Endothelial cell of umbilical vein (primary cell): ENCODE results near the gene GDF2.

Source experiments
- CTCF ChIP-seq, 2 donors: IDR thresholded peaks; 1 replicate in 1 of 2; 2 replicates in 1 of 2; pipeline ENCODE4 v1.5.1; 2011; ENCODE audit warnings: low read length in 2 of 2, mild to moderate bottlenecking in 2 of 2, moderate library complexity in 2 of 2, control low read depth in 1 of 2, inconsistent platforms in 1 of 2, low read depth in 1 of 2; ENCODE audit not compliant: insufficient read depth in 1 of 2; ENCODE audit errors: extremely low read depth in 1 of 2
- EZH2 ChIP-seq: IDR thresholded peaks from 2 replicates; pipeline ENCODE4 v1.6.1; 2012; ENCODE audit warnings: borderline replicate concordance, low read depth, mild to moderate bottlenecking, moderate library complexity, low read length, inconsistent platforms; ENCODE audit not compliant: severe bottlenecking
- MAX ChIP-seq: IDR thresholded peaks from 2 replicates; pipeline ENCODE4 v1.6.1; 2011; ENCODE audit not compliant: insufficient read depth, insufficient read length
- MYC ChIP-seq: IDR thresholded peaks from one replicate; pipeline ENCODE4 v1.6.1; 2011; ENCODE audit warnings: mild to moderate bottlenecking, low read depth, low read length
- POLR2A ChIP-seq: IDR thresholded peaks from 2 replicates; pipeline ENCODE4 v1.6.1; 2012; ENCODE audit warnings: low read depth, mild to moderate bottlenecking, control low read depth, low read length
- POLR2AphosphoS5 ChIP-seq: IDR thresholded peaks from 2 replicates; pipeline ENCODE4 v1.6.1; 2012; ENCODE audit warnings: low read depth, mild to moderate bottlenecking, control low read depth, low read length, moderate library complexity; ENCODE audit not compliant: insufficient read depth

GRCh38 chr10:47346581-47347302 lies 24.5 kb downstream of the GDF2 start:
- TF ChIP-seq CTCF (IDR thresholded peaks at IDR 0.05; ENCODE audit: extremely low read depth in 1 of 2, insufficient read depth in 1 of 2, low read depth in 1 of 2, low read length in 2 of 2) = no peak
- TF ChIP-seq MAX = no peak
- TF ChIP-seq POLR2AphosphoS5 = no peak
- TF ChIP-seq POLR2A = no peak
- no peak for TF ChIP-seq MYC
- no peak for TF ChIP-seq EZH2
